Keratinocyte (primary cell): ENCODE data around the gene TRIM27. TPM values are rescaled to one million over a fixed set of nuclear protein-coding genes. Genes with fewer than 3 reads are reported as not detected.
A peak's percentile ranks its signal among the peaks of the same experiment; 100 is the strongest.

Experiments
- DNase-seq: peaks from one replicate; pipeline ENCODE4 v3.0.0-alpha.2; 2011; ENCODE audit warnings: low read depth, missing footprints, low spot score
- FAIRE-seq: peaks from 2 replicates; lab custom pipeline; 2011; peaks lifted over from hg19 to GRCh38; lab: Jason Lieb, UNC
- H2AFZ ChIP-seq: 2 replicates; pipeline ENCODE4 v1.6.0; 2012; ENCODE audit warnings: low read length, control low read depth, inconsistent platforms; ENCODE audit not compliant: control insufficient read depth
- H3K27ac ChIP-seq: 2 replicates; pipeline ENCODE4 v1.5.1; 2011; ENCODE audit warnings: low read length; ENCODE audit not compliant: control insufficient read depth, insufficient read depth
- H3K27me3 ChIP-seq: 3 replicates; pipeline ENCODE4 v1.6.0; 2011; ENCODE audit warnings: low read length; ENCODE audit not compliant: control insufficient read depth, insufficient read depth; ENCODE audit errors: extremely low read depth
- H3K36me3 ChIP-seq, 2 experiments: 2 replicates in 1 of 2; 3 replicates in 1 of 2; pipeline ENCODE4 v1.5.1; 2011; ENCODE audit warnings: low read length in 2 of 2, mild to moderate bottlenecking in 1 of 2; ENCODE audit not compliant: control insufficient read depth in 2 of 2, insufficient read depth in 2 of 2; ENCODE audit errors: extremely low read depth in 1 of 2
- H3K4me1 ChIP-seq: 3 replicates; pipeline ENCODE4 v1.5.1; 2011; ENCODE audit warnings: low read length; ENCODE audit not compliant: control insufficient read depth, insufficient read depth; ENCODE audit errors: extremely low read depth
- H3K4me2 ChIP-seq: 3 replicates; pipeline ENCODE4 v1.6.0; 2011; ENCODE audit warnings: low read depth, low read length; ENCODE audit not compliant: control insufficient read depth, insufficient read depth; ENCODE audit errors: extremely low read depth
- H3K4me3 ChIP-seq, 3 experiments: fragments of 200-600 bp in 1 of 3; sonication (generic) in 1 of 3; 2 replicates in 2 of 3; 3 replicates in 1 of 3; pipeline ENCODE4 v1.5.1; 2011 to 2016; ENCODE audit warnings: low read length in 3 of 3, mild to moderate bottlenecking in 3 of 3, control low read depth in 2 of 3, inconsistent platforms in 1 of 3, low read depth in 1 of 3, mixed read lengths in 1 of 3, mixed run types in 1 of 3, moderate library complexity in 1 of 3; ENCODE audit not compliant: control insufficient read depth in 2 of 3, insufficient read depth in 2 of 3; ENCODE audit errors: extremely low read depth in 1 of 3
- H3K79me2 ChIP-seq: 2 replicates; pipeline ENCODE4 v1.6.0; 2012; ENCODE audit warnings: low read length; ENCODE audit not compliant: control insufficient read depth, insufficient read depth
- H3K9ac ChIP-seq: 3 replicates; pipeline ENCODE4 v1.6.0; 2011; ENCODE audit warnings: low read length; ENCODE audit not compliant: control insufficient read depth, insufficient read depth; ENCODE audit errors: extremely low read depth
- H3K9me1 ChIP-seq: 3 replicates; pipeline ENCODE4 v1.6.0; 2011; ENCODE audit warnings: low read length; ENCODE audit not compliant: control insufficient read depth, insufficient read depth; ENCODE audit errors: extremely low read depth
- H3K9me3 ChIP-seq: 2 replicates; pipeline ENCODE4 v1.5.1; 2012; ENCODE audit warnings: low read depth, low read length; ENCODE audit not compliant: control insufficient read depth
- H4K20me1 ChIP-seq: 3 replicates; pipeline ENCODE4 v1.6.0; 2011; ENCODE audit warnings: low read length; ENCODE audit not compliant: control insufficient read depth, insufficient read depth; ENCODE audit errors: extremely low read depth
- EZH2 ChIP-seq: IDR thresholded peaks from one replicate; pipeline ENCODE4 v1.6.1; 2012; ENCODE audit warnings: inconsistent platforms, mild to moderate bottlenecking, low read length, moderate library complexity
- dilution Hi-C: fragments of 300-500 bp; cut with MboI; formaldehyde crosslinking; loops from one replicate; pipeline ENCODE4 v1.7.0; 2020; ENCODE audit warnings: low sequenced_read_pairs; ENCODE audit not compliant: extremely low pct_ligation_motif_present
- polyA plus RNA-seq, 5 experiments: library from polyadenylated mRNA; depleted of rRNA in 3 of 5; stranded (reverse) in 3 of 5; stranded (forward) in 1 of 5; unstranded in 1 of 5; fragments of >200 nt; gene quantifications; 1 replicate in 1 of 5; 2 replicates in 3 of 5; 3 replicates in 1 of 5; pipeline versions ENCODE4 v1.2.1 to v1.2.3, GENCODE V29; 2011 to 2012; ENCODE audit warnings: missing spikeins in 2 of 5, low read depth in 1 of 5, low replicate concordance in 1 of 5
- TF ChIP-seq, protein P1 (sequence below), 3 experiments: IDR thresholded peaks in 1 of 3; conservative IDR thresholded peaks in 1 of 3; optimal IDR thresholded peaks in 1 of 3; 2 replicates in 2 of 3; 3 replicates in 1 of 3; pipeline versions ENCODE3 to v1.5.1; 2011; ENCODE audit warnings: low read length in 3 of 3, mild to moderate bottlenecking in 3 of 3, moderate library complexity in 2 of 3, control low read depth in 1 of 3, inconsistent platforms in 1 of 3; ENCODE audit not compliant: insufficient read depth in 2 of 3; ENCODE audit errors: extremely low read depth in 1 of 3

The TRIM27 gene
- polyA plus RNA-seq, 1 donor (not counting 4 experiments of a cell fraction or from before 2014, with no cell fraction given) = 47.3 TPM

- Histone ChIP-seq H3K9ac (peak overlapping the region; percentile 83), H3K4me2 (peak overlapping the region; percentile 98), H4K20me1 (no peaks in the 10 kb centered on the region), H2AFZ (peak overlapping the region; percentile 90), H3K9me3 (no peaks in the 10 kb centered on the region), H3K79me2 (no peaks in the 10 kb centered on the region), H3K4me3 (peak overlapping the region; percentile 60 to 94 (median 88)), H3K27me3 (no peaks in the 10 kb centered on the region), H3K27ac (peak overlapping the region; percentile 85), H3K4me1 (peaks cover 11% of the 10 kb centered on the region), H3K36me3 (no peaks in the 10 kb centered on the region), H3K9me1 (no peaks in the 10 kb centered on the region)
- TF ChIP-seq EZH2 = no peak
- TF ChIP-seq, protein P1, sequence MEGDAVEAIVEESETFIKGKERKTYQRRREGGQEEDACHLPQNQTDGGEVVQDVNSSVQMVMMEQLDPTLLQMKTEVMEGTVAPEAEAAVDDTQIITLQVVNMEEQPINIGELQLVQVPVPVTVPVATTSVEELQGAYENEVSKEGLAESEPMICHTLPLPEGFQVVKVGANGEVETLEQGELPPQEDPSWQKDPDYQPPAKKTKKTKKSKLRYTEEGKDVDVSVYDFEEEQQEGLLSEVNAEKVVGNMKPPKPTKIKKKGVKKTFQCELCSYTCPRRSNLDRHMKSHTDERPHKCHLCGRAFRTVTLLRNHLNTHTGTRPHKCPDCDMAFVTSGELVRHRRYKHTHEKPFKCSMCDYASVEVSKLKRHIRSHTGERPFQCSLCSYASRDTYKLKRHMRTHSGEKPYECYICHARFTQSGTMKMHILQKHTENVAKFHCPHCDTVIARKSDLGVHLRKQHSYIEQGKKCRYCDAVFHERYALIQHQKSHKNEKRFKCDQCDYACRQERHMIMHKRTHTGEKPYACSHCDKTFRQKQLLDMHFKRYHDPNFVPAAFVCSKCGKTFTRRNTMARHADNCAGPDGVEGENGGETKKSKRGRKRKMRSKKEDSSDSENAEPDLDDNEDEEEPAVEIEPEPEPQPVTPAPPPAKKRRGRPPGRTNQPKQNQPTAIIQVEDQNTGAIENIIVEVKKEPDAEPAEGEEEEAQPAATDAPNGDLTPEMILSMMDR (optimal IDR thresholded peaks at IDR 0.05 in 1 of 3, IDR thresholded peaks at IDR 0.05 in 1 of 3, conservative IDR thresholded peaks at IDR 0.05 in 1 of 3; ENCODE audit: extremely low read depth in 1 of 3, insufficient read depth in 2 of 3, low read length in 3 of 3) = no peak
- DNase-seq = peak; percentile 89
- FAIRE-seq = no peak
- dilution Hi-C loops = no loop called here
Measured at GRCh38 chr6:28940858-28941683, 17.3 kb upstream of the TRIM27 start.

GRCh38 chr6:28940294-28940857 lies 16.6 kb upstream of the TRIM27 start:
- Histone ChIP-seq H2AFZ (peak overlapping the region; percentile 90), H3K9me1 (no peaks in the 10 kb centered on the region), H3K79me2 (no peaks in the 10 kb centered on the region), H3K4me1 (peaks cover 11% of the 10 kb centered on the region), H3K27me3 (no peaks in the 10 kb centered on the region), H3K4me3 (peak overlapping the region; percentile 60 to 94 (median 87)), H3K4me2 (peak overlapping the region; percentile 98), H3K9me3 (no peaks in the 10 kb centered on the region), H4K20me1 (no peaks in the 10 kb centered on the region), H3K9ac (peak overlapping the region; percentile 83), H3K27ac (peak overlapping the region; percentile 85), H3K36me3 (no peaks in the 10 kb centered on the region)
- FAIRE-seq (peak; percentile 44), DNase-seq (no peak)
- dilution Hi-C loops = no loop called here
- no peak for TF ChIP-seq EZH2
- TF ChIP-seq, protein P1 (optimal IDR thresholded peaks at IDR 0.05 in 1 of 3, IDR thresholded peaks at IDR 0.05 in 1 of 3, conservative IDR thresholded peaks at IDR 0.05 in 1 of 3; ENCODE audit: extremely low read depth in 1 of 3, insufficient read depth in 2 of 3, low read length in 3 of 3) = no peak
